Measurements from ENCODE around the gene FLNC. TPM values are rescaled to one million over a fixed set of nuclear protein-coding genes. Genes with fewer than 3 reads are reported as not detected.

Gene FLNC
- total RNA-seq, 1 experiment from 2014 or later, result 128 TPM

DNA sequence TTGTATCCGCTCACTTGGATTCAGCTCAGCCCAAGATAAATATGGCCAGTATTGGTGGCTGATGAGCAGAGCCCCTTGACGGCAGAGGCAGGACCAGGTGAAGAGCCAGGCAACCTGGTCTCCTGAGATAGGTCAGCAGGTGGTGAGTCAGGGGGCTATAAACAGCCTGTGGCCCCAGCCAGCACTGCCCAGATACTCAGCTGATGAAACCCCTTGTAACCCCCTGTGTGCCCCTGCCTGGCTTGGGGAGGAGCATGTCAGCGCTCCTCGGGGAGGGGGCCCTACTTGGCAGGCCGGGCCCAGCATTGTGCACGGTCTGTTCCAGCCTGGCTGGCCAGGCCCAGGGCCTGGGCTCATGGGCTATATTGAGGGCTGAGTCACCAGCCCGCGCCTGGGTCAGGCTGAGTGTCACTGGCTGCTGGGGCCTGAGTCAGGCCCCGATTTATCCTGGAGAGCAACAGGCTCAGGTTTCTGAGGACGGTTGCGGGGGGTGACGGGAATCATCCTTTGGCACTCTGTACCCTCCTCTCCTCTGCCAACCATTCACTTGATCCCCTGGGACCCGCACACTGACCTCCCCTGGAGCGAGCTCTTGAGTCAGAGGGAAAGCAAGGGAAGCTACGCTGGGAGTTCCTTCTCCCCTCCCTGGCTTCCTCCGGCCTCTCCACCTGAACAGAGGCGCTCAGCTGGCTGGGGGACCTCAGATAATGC, 2.8 kb upstream of the FLNC start:
- DNase-seq, result peak; percentile 56 to 84
- ChIA-PET POLR2A (interaction anchor here (0.9 kb wide), 1 partner anchor 36 kb away, joined by 5 read pairs; no protein-coding TSS in a partner anchor), CTCF (interaction anchor here (1.2 to 1.8 kb wide), 3 partner anchors 9 to 88 kb away, joined by 4 to 5 read pairs (median 4); partner anchors contain the start of gene CALU)
- H3K4me3 Mint-ChIP-seq (ENCODE audit: unreplicated experiment), result peak overlapping the region; percentile 50
- no TSS peak for BruUV-seq (replicated peaks)
- Histone ChIP-seq H3K4me3 (ENCODE audit: low read depth, low read length) (no peak overlapping the region), H3K36me3 (ENCODE audit: control insufficient read depth, insufficient read depth, low read length) (no peaks in the 10 kb centered on the region), H3K9me3 (no peaks in the 10 kb centered on the region), H3K4me1 (peaks cover 36% of the 10 kb centered on the region), H3K27me3 (replicated peaks; ENCODE audit: control insufficient read depth, insufficient read depth, low read length) (no peaks in the 10 kb centered on the region)
- H3K9me3 Mint-ChIP-seq (ENCODE audit: unreplicated experiment), result no peaks in the 10 kb centered on the region
- intact Hi-C loops (cut with micrococcal nuclease; ENCODE audit: unreplicated experiment), result loop anchor here (2.0 kb wide), 1 partner anchor 89 kb away; the partner anchor contains the start of gene CALU
- peaks cover 5% of the 10 kb centered on the region for H3K36me3 Mint-ChIP-seq (ENCODE audit: insufficient read depth, unreplicated experiment)
- no peaks in the 10 kb centered on the region for H3K27me3 Mint-ChIP-seq (ENCODE audit: insufficient read depth, unreplicated experiment)
- H3K4me1 Mint-ChIP-seq (ENCODE audit: low read depth, unreplicated experiment), result peaks cover 28% of the 10 kb centered on the region
- TF ChIP-seq, protein P1, sequence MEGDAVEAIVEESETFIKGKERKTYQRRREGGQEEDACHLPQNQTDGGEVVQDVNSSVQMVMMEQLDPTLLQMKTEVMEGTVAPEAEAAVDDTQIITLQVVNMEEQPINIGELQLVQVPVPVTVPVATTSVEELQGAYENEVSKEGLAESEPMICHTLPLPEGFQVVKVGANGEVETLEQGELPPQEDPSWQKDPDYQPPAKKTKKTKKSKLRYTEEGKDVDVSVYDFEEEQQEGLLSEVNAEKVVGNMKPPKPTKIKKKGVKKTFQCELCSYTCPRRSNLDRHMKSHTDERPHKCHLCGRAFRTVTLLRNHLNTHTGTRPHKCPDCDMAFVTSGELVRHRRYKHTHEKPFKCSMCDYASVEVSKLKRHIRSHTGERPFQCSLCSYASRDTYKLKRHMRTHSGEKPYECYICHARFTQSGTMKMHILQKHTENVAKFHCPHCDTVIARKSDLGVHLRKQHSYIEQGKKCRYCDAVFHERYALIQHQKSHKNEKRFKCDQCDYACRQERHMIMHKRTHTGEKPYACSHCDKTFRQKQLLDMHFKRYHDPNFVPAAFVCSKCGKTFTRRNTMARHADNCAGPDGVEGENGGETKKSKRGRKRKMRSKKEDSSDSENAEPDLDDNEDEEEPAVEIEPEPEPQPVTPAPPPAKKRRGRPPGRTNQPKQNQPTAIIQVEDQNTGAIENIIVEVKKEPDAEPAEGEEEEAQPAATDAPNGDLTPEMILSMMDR (IDR thresholded peaks at IDR 0.05; ENCODE audit: insufficient read depth in 1 of 2, low read depth in 1 of 2, low read length in 1 of 2, severe bottlenecking in 1 of 2, unreplicated experiment in 1 of 2), result no peak
- peak overlapping the region; percentile 95 for H3K27ac Mint-ChIP-seq (ENCODE audit: unreplicated experiment)

DNA sequence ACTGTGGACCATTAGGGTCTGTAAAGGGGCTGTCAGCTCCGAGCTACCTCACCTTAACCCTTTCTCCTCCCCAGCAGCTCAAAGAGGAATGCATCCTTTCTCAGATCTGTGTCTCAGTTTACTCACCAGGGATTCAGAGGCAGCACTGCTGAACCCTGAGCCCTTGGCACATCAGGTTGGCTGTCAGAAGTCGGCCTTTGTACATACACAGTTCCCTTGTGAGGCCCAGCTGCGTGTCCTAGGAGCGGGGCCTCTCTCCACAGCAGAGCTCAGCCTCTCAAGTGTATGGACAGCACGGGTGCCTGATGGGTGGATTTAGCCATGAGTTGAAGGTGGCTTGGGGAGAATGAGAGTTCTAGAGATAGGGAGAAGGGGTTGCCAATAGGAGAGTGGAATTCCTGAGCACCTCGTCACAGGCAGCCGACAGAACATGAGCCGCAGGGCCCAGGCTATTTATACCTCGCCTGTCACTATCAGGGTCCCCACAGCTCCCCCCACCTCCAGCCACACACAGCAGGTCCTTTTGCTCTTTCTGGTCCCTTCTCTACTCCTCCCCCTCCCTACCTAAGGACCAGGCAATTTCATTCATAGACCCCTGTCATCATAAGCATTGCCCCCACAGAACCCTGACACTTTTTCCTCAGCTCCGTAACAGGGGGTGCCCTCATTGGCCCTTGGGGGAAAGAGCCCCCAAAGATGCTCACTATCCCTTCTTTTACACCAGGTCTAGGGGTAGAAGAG, 2.1 kb upstream of the FLNC start:
- Mint-ChIP-seq H3K36me3 (ENCODE audit: insufficient read depth, unreplicated experiment) (peaks cover 5% of the 10 kb centered on the region), H3K4me1 (ENCODE audit: low read depth, unreplicated experiment) (peaks cover 28% of the 10 kb centered on the region), H3K27ac (ENCODE audit: unreplicated experiment) (peak overlapping the region; percentile 95), H3K9me3 (ENCODE audit: unreplicated experiment) (no peaks in the 10 kb centered on the region), H3K27me3 (ENCODE audit: insufficient read depth, unreplicated experiment) (no peaks in the 10 kb centered on the region), H3K4me3 (ENCODE audit: unreplicated experiment) (peak overlapping the region; percentile 50)
- intact Hi-C loops (cut with micrococcal nuclease; ENCODE audit: unreplicated experiment), result loop anchor here (2.0 kb wide), 1 partner anchor 89 kb away; the partner anchor contains the start of gene CALU
- Histone ChIP-seq H3K36me3 (ENCODE audit: control insufficient read depth, insufficient read depth, low read length) (no peaks in the 10 kb centered on the region), H3K4me3 (ENCODE audit: low read depth, low read length) (no peak overlapping the region), H3K9me3 (no peaks in the 10 kb centered on the region), H3K27me3 (replicated peaks; ENCODE audit: control insufficient read depth, insufficient read depth, low read length) (no peaks in the 10 kb centered on the region), H3K4me1 (peaks cover 42% of the 10 kb centered on the region)
- POLR2A ChIA-PET, result no interaction called here
- TF ChIP-seq, protein P1 (IDR thresholded peaks at IDR 0.05; ENCODE audit: insufficient read depth in 1 of 2, low read depth in 1 of 2, low read length in 1 of 2, severe bottlenecking in 1 of 2, unreplicated experiment in 1 of 2), result no peak
- BruUV-seq (replicated peaks), result no TSS peak
- peak; percentile 35 to 69 for DNase-seq
- CTCF ChIA-PET, result interaction anchor here (0.8 to 1.8 kb wide), 3 partner anchors 9 to 41 kb away, joined by 3 to 4 read pairs (median 4); partner anchors contain the start of gene ATP6V1F

DNA sequence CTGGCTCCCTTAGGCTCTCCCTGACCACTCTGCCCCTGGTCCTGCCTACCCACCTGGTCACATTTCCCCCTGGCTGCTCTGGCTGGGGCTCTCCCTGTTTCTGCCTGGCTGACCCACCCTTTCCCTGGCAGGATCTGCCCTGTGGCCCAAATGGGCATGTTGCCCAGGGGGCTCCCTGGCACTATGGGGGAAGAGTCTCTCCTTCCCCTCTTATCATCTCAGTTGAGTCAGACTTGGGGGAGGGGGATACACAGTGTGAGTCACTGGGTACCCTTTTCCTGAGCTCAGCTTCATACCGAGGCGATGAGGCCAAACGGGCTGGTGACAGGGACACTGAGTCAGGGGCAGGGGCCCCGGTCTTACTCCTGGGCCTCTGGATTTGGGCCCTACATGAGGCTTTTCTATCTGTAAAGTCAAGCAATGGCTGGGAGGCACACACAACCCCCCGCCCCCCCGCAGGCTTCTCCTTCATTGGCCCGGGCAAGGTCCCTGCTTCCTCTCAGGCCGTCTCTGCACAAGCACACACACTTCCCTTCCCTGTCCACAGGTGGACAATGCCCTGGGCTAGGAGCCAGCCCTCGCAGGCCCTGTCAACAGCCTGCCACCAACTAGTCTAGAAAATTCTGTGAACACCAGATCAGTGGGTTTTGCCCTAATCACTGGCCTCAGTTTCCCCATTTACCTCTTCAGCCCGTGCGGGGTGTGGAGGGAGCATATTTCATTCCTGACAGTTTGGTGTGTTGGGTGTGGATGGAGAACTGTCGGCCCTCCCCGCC, 627 bp upstream of the FLNC start:
- TF ChIP-seq, protein P1 (IDR thresholded peaks at IDR 0.05; ENCODE audit: insufficient read depth in 1 of 2, low read depth in 1 of 2, low read length in 1 of 2, severe bottlenecking in 1 of 2, unreplicated experiment in 1 of 2), result no peak
- Histone ChIP-seq H3K9me3 (no peaks in the 10 kb centered on the region), H3K4me3 (ENCODE audit: low read depth, low read length) (peak overlapping the region; percentile 74), H3K36me3 (ENCODE audit: control insufficient read depth, insufficient read depth, low read length) (no peaks in the 10 kb centered on the region), H3K4me1 (peaks cover 43% of the 10 kb centered on the region), H3K27me3 (replicated peaks; ENCODE audit: control insufficient read depth, insufficient read depth, low read length) (no peaks in the 10 kb centered on the region)
- Mint-ChIP-seq H3K4me1 (ENCODE audit: low read depth, unreplicated experiment) (peaks cover 33% of the 10 kb centered on the region), H3K4me3 (ENCODE audit: unreplicated experiment) (peak overlapping the region; percentile 75), H3K27ac (ENCODE audit: unreplicated experiment) (peak overlapping the region; percentile 42), H3K9me3 (ENCODE audit: unreplicated experiment) (no peaks in the 10 kb centered on the region), H3K27me3 (ENCODE audit: insufficient read depth, unreplicated experiment) (no peaks in the 10 kb centered on the region), H3K36me3 (ENCODE audit: insufficient read depth, unreplicated experiment) (peaks cover 6% of the 10 kb centered on the region)
- intact Hi-C loops (cut with micrococcal nuclease; ENCODE audit: unreplicated experiment), result loop anchor here (2.0 to 5.0 kb wide), 2 partner anchors 33 to 37 kb away; partner anchors contain the start of genes ATP6V1F and CCDC136
- POLR2A ChIA-PET, result no interaction called here
- CTCF ChIA-PET, result no interaction called here
- DNase-seq, result peak; percentile 51 to 62
- TSS peak; percentile 61 for BruUV-seq (replicated peaks)

Data from Caco-2 (cell line).